ENCODE measurements around the gene FMN2.

DNA sequence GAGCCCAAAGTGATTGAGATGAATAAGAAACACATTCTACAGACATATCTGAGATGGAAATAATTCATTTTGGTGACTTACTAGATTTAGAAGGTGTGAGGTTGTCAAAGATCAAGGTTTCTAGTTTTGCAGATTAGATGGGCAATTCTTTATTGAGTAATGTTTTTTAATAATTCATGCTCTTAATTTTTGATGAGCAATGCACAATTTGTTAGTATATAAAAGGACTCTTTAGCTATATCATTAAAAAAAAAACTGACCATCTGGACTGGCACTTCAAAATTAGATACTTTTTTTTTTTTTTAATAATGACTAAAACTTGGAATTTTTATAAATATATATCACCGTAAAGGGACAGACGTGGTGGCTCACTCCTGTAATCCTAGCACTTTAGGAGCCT is 63.9 kb downstream of the FMN2 start:
- TF ChIP-seq, protein P1, sequence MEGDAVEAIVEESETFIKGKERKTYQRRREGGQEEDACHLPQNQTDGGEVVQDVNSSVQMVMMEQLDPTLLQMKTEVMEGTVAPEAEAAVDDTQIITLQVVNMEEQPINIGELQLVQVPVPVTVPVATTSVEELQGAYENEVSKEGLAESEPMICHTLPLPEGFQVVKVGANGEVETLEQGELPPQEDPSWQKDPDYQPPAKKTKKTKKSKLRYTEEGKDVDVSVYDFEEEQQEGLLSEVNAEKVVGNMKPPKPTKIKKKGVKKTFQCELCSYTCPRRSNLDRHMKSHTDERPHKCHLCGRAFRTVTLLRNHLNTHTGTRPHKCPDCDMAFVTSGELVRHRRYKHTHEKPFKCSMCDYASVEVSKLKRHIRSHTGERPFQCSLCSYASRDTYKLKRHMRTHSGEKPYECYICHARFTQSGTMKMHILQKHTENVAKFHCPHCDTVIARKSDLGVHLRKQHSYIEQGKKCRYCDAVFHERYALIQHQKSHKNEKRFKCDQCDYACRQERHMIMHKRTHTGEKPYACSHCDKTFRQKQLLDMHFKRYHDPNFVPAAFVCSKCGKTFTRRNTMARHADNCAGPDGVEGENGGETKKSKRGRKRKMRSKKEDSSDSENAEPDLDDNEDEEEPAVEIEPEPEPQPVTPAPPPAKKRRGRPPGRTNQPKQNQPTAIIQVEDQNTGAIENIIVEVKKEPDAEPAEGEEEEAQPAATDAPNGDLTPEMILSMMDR (IDR thresholded peaks at IDR 0.05): no peak
- TF ChIP-seq POLR2AphosphoS5 (IDR thresholded peaks at IDR 0.05): no peak
